ENCODE measurements around the gene CARHSP1. TPM values are rescaled to one million over a fixed set of nuclear protein-coding genes. Genes with fewer than 3 reads are reported as not detected.

The CARHSP1 gene
- total and polyA plus RNA-seq, 9 of the 15 experiments (the other 6 are each of a cell fraction or from before 2014, with no cell fraction given) = 5.8 to 114 (median 41.1) TPM

DNA sequence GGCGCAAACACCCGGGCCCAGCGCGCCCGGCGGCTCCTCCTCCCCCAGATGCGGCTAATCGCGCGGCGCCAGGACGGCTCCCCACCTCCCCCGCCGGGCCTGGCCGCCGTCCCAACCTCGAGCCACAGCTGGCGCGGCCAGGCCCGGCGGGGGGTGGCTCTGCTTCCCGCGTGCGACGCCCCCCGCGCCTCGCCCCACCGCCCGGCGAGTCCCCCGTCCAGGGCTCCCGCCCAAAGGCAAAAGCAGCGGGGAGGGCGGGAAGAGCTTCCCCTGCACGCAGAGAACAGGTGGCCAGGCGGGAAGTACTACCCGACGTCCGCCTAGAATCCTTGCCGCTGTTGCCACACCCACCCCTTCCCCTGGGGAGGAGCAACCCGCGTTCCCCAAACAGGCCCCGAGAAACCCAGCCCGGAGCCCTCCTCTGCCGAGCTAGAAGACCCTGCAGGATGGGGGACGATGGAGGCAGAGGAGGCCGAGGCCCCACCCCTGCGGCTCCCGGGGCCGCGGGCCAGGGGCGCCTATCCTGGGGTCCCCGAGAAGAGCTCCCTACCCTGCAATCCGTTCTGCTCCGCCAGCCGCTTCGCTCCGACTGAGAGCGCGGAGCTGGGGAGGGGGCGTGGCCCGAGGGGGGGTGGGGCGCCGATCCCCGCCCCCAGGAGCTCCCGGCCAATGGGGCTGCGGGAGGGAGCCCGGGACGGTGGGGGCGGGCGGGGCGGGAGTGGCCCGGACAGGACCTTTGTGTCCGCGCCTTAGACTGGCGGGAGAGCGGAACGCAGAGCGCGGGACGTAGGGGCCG lies at the start of gene CARHSP1 (continued):
- TF ChIP-seq SPI1 (IDR thresholded peaks at IDR 0.05; ENCODE audit: borderline replicate concordance, low read depth, low read length) (no peak), SIN3A (IDR thresholded peaks at IDR 0.05; ENCODE audit: borderline replicate concordance in 2 of 2, control insufficient read depth in 1 of 2, low read depth in 2 of 2, low read length in 2 of 2) (peak; percentile 65 to 78; a peak in 3 of 4 replicates), ZBED1 (IDR thresholded peaks at IDR 0.05) (no peak), RHOXF2B (CRISPR knock-in tag; conservative IDR thresholded peaks at IDR 0.05) (no peak), IFI16 (CRISPR knock-in tag; IDR thresholded peaks at IDR 0.05) (no peak), CBX3 (IDR thresholded peaks at IDR 0.05; ENCODE audit: borderline replicate concordance in 1 of 2, low read length in 2 of 2) (peak in 1 of 2 experiments; percentile 42; a peak in 1 of 3 replicates), CTBP1 (IDR thresholded peaks at IDR 0.05; ENCODE audit: borderline replicate concordance) (0 out of 2 replicates have a peak, but pooled peaks have one; percentile 41), POU5F1 (IDR thresholded peaks at IDR 0.05; ENCODE audit: borderline replicate concordance, low read depth, low read length, partially characterized antibody) (no peak), TRIM24 (IDR thresholded peaks at IDR 0.05) (0 out of 4 replicates have a peak, but pooled peaks of 1 of the 2 experiments have one; percentile 41), FIP1L1 (IDR thresholded peaks at IDR 0.05; ENCODE audit: low read depth, low read length, poor library complexity, severe bottlenecking) (no peak), ZNF668 (CRISPR knock-in tag; IDR thresholded peaks at IDR 0.05) (no peak), GTF2E2 (tag; IDR thresholded peaks at IDR 0.05) (peak; percentile 80; the same call in 1 of the 2 replicates), CC2D1A (IDR thresholded peaks at IDR 0.05) (no peak), PHF21A (IDR thresholded peaks at IDR 0.05; ENCODE audit: borderline replicate concordance, low read depth) (0 out of 2 replicates have a peak, but pooled peaks have one; percentile 7), ZNF77 (CRISPR knock-in tag; IDR thresholded peaks at IDR 0.05) (no peak), SMAD2 (IDR thresholded peaks at IDR 0.05; ENCODE audit: low read depth, low read length) (no peak), NFATC3 (IDR thresholded peaks at IDR 0.05) (no peak)
- TF ChIP-seq, protein P1, sequence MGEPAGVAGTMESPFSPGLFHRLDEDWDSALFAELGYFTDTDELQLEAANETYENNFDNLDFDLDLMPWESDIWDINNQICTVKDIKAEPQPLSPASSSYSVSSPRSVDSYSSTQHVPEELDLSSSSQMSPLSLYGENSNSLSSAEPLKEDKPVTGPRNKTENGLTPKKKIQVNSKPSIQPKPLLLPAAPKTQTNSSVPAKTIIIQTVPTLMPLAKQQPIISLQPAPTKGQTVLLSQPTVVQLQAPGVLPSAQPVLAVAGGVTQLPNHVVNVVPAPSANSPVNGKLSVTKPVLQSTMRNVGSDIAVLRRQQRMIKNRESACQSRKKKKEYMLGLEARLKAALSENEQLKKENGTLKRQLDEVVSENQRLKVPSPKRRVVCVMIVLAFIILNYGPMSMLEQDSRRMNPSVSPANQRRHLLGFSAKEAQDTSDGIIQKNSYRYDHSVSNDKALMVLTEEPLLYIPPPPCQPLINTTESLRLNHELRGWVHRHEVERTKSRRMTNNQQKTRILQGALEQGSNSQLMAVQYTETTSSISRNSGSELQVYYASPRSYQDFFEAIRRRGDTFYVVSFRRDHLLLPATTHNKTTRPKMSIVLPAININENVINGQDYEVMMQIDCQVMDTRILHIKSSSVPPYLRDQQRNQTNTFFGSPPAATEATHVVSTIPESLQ (CRISPR knock-in tag; IDR thresholded peaks at IDR 0.05) = no peak
- TF ChIP-seq, protein P2, sequence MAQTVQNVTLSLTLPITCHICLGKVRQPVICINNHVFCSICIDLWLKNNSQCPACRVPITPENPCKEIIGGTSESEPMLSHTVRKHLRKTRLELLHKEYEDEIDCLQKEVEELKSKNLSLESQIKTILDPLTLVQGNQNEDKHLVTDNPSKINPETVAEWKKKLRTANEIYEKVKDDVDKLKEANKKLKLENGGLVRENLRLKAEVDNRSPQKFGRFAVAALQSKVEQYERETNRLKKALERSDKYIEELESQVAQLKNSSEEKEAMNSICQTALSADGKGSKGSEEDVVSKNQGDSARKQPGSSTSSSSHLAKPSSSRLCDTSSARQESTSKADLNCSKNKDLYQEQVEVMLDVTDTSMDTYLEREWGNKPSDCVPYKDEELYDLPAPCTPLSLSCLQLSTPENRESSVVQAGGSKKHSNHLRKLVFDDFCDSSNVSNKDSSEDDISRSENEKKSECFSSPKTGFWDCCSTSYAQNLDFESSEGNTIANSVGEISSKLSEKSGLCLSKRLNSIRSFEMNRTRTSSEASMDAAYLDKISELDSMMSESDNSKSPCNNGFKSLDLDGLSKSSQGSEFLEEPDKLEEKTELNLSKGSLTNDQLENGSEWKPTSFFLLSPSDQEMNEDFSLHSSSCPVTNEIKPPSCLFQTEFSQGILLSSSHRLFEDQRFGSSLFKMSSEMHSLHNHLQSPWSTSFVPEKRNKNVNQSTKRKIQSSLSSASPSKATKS (CRISPR knock-in tag; IDR thresholded peaks at IDR 0.05) = no peak
- TF ChIP-seq, protein P3, sequence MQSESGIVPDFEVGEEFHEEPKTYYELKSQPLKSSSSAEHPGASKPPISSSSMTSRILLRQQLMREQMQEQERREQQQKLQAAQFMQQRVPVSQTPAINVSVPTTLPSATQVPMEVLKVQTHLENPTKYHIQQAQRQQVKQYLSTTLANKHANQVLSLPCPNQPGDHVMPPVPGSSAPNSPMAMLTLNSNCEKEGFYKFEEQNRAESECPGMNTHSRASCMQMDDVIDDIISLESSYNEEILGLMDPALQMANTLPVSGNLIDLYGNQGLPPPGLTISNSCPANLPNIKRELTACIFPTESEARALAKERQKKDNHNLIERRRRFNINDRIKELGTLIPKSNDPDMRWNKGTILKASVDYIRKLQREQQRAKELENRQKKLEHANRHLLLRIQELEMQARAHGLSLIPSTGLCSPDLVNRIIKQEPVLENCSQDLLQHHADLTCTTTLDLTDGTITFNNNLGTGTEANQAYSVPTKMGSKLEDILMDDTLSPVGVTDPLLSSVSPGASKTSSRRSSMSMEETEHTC (IDR thresholded peaks at IDR 0.05) = no peak
- TF ChIP-seq, protein P4, sequence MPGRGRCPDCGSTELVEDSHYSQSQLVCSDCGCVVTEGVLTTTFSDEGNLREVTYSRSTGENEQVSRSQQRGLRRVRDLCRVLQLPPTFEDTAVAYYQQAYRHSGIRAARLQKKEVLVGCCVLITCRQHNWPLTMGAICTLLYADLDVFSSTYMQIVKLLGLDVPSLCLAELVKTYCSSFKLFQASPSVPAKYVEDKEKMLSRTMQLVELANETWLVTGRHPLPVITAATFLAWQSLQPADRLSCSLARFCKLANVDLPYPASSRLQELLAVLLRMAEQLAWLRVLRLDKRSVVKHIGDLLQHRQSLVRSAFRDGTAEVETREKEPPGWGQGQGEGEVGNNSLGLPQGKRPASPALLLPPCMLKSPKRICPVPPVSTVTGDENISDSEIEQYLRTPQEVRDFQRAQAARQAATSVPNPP (IDR thresholded peaks at IDR 0.05; ENCODE audit: borderline replicate concordance, insufficient read depth, insufficient read length) = no peak

All from K562 (cell line).